Heart right ventricle (tissue), 16 donors: ENCODE results near the gene TDRD10. TPM values are rescaled to one million over a fixed set of nuclear protein-coding genes. Genes with fewer than 3 reads are reported as not detected.

Source experiments
- ATAC-seq, 8 donors: fragments of 200-7000 bp; cut with Tn5 transposase; one replicate each; pipeline ENCODE4 v1.9.1; 2020; ENCODE audit warnings: mild to moderate bottlenecking in 8 of 8, moderate library complexity in 8 of 8, moderate number of reproducible peaks in 1 of 8
- DNase-seq, 2 donors: peaks; one replicate each; pipeline ENCODE4 v3.0.0-alpha.2; 2020
- H3K27ac ChIP-seq, 10 donors: fragments of 200-600 bp; sonication (generic) in 2 of 10; one replicate each; pipeline versions ENCODE4 v1.5.0 to v1.8.0; 2020 to 2022; ENCODE audit warnings: mild to moderate bottlenecking in 3 of 10
- H3K27me3 ChIP-seq, 7 donors: fragments of 200-600 bp; one replicate each; pipeline ENCODE4 v1.8.0; 2021 to 2022; ENCODE audit warnings: mild to moderate bottlenecking in 2 of 7
- H3K36me3 ChIP-seq, 9 donors: fragments of 200-600 bp; sonication (generic) in 1 of 9; one replicate each; pipeline versions ENCODE4 v1.5.0 to v1.8.0; 2020 to 2022; ENCODE audit warnings: mild to moderate bottlenecking in 2 of 9
- H3K4me1 ChIP-seq, 9 donors: fragments of 200-600 bp; sonication (generic) in 1 of 9; one replicate each; pipeline versions ENCODE4 v1.5.0 to v1.8.0; 2020 to 2022; ENCODE audit warnings: mild to moderate bottlenecking in 4 of 9
- H3K4me3 ChIP-seq, 10 donors: fragments of 200-600 bp; sonication (generic) in 2 of 10; one replicate each; pipeline versions ENCODE4 v1.5.0 to v1.8.0; 2020 to 2022; ENCODE audit warnings: mild to moderate bottlenecking in 7 of 10, moderate library complexity in 2 of 10
- H3K9me3 ChIP-seq, 11 donors: fragments of 200-600 bp in 10 of 11; sonication (generic) in 2 of 11; one replicate each; pipeline versions ENCODE4 v1.5.0 to v1.8.0; 2013 to 2022; ENCODE audit warnings: mild to moderate bottlenecking in 2 of 11, control low read depth in 1 of 11, moderate library complexity in 1 of 11
- WGBS, 2 donors: extraction: QIAGEN DNeasy Blood & Tissue Kit; methylation state at CpG; one replicate each; pipeline ENCODE4 v1.1.7; 2013; ENCODE audit warnings: inconsistent platforms in 1 of 2; 5-methylcytosine and 5-hydroxymethylcytosine counted together
- intact Hi-C, 10 donors: fragments of 100-400 bp; cut with DNase I; formaldehyde crosslinking; loops; one replicate each; pipeline versions ENCODE4 v1.11.1 to v1.14.2; 2022
- long read RNA-seq, 3 donors: library from polyadenylated mRNA; unstranded; transcript quantifications; one replicate each; pipeline ENCODE4 v2.0.0, GENCODE V29; 2020 to 2021
- polyA plus RNA-seq, 2 donors: library from polyadenylated mRNA; stranded (reverse); fragments of 200-250 nt; gene quantifications; one replicate each; pipeline ENCODE4 v1.2.3, GENCODE V29; 2013
- total RNA-seq, 10 donors: library from RNA; stranded (reverse); fragmentation: NEBNext Ultra II Directional in 3 of 10; extraction: Animal tissue kit (Norgen Biotek cat#: 25700) in 3 of 10; gene quantifications; one replicate each; pipeline versions ENCODE4 v1.2.1 to v1.2.4, GENCODE V29; 2021 to 2023
- TF ChIP-seq, protein P1 (sequence below), 9 donors: fragments of 200-600 bp; sonication (generic) in 2 of 9; IDR thresholded peaks; one replicate each; pipeline versions ENCODE4 v1.5.0 to v1.8.0; 2021 to 2022; ENCODE audit warnings: antibody characterized with exemption in 9 of 9, mild to moderate bottlenecking in 5 of 9, moderate library complexity in 1 of 9
- donor health status: Arrhythmogenic right ventricular cardiomyopathy.
- donor health status: ischemic (EF 13 %, LVEDD 7.1; RV severe dilation, severe dysfunction).
- donor health status: healthy with polysubstance abuse.
- donor health status: DM: no; HTN: yes; CAD: no.
- donor health status: DM: no; HTN: no; CAD: no.
- donor health status: ischemic (EF 25% LVEDD 6.9; RV normal size, moderate dysfunction).
- donor health status: ischemic (EF 25% LVEDD 5.7; RV mildly dilated, moderate dysfunction).
- donor health status: healthy.
- donor health status: DM: yes; HTN: yes; CAD: no.
- donor health status: Ischemic cardiomyopathy.
- donor health status: ischemic (EF 35%, LVEDD 5.7; RV mildly dilated, moderate dysfunction).
- donor health status: nonischemic (EF 11% LVEDD 7.7; RV severe dilation, severe dysfunction).
- donor health status: DM: yes; HTN: yes; CAD: no.
- donor health status: PGD.
- donor health status: ischemic (EF 29% LVEDD 5.4; RV normal size, mild dysfunction).
- donor health status: nonischemic (EF 23%, LVEDD 6.1; RV moderate dilation, normal function).

TDRD10 gene
- total RNA-seq (1 to 10 TPM; 1.1 to 3.8 (median 1.8) TPM), polyA plus RNA-seq (10 to 100 TPM in 1 of 2 donors, 1 to 10 TPM in 1; 5.5 to 13.3 TPM)
- long read RNA-seq, donor 1, partial matches to known transcripts, result 0 of 7 reads
- long read RNA-seq, donor 1, other reads (novel, unspliced or antisense), result 6 of 7 reads
- long read RNA-seq, donor 2, partial matches to known transcripts, result 0 of 4 reads
- long read RNA-seq, donor 2, other reads (novel, unspliced or antisense), result 3 of 4 reads
- long read RNA-seq, donor 3, partial matches to known transcripts, result 0 of 6 reads
- long read RNA-seq, donor 3, other reads (novel, unspliced or antisense), result 3 of 6 reads

- TF ChIP-seq, protein P1, sequence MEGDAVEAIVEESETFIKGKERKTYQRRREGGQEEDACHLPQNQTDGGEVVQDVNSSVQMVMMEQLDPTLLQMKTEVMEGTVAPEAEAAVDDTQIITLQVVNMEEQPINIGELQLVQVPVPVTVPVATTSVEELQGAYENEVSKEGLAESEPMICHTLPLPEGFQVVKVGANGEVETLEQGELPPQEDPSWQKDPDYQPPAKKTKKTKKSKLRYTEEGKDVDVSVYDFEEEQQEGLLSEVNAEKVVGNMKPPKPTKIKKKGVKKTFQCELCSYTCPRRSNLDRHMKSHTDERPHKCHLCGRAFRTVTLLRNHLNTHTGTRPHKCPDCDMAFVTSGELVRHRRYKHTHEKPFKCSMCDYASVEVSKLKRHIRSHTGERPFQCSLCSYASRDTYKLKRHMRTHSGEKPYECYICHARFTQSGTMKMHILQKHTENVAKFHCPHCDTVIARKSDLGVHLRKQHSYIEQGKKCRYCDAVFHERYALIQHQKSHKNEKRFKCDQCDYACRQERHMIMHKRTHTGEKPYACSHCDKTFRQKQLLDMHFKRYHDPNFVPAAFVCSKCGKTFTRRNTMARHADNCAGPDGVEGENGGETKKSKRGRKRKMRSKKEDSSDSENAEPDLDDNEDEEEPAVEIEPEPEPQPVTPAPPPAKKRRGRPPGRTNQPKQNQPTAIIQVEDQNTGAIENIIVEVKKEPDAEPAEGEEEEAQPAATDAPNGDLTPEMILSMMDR (IDR thresholded peaks at IDR 0.05), result no peak
- Histone ChIP-seq H3K36me3 (peaks cover 0 to 22% (median 0%) of the 10 kb centered on the region in 9 donors), H3K4me1 (peaks cover 2 to 34% (median 14%) of the 10 kb centered on the region in 9 donors), H3K4me3 (peak within 1 kb of the TSS; percentile 48 to 79 (median 67)), H3K27me3 (peaks cover 0 to 64% (median 27%) of the 10 kb centered on the region in 7 donors), H3K9me3 (peaks cover 0 to 13% (median 0%) of the 10 kb centered on the region in 11 donors), H3K27ac (peak within 1 kb of the TSS; percentile 76 to 95 (median 89))
- WGBS, 2 donors, result 2% methylated on average over 86 to 90 of the region's 90 CpGs
- DNase-seq (peak; percentile 57 to 63), ATAC-seq (peak; percentile 72 to 90 (median 80))
- intact Hi-C loops, result no loop called here
Measured at GRCh38 chr1:154502066-154502743, at the start of gene TDRD10, which contains the start of gene SHE. TSS of gene TDRD10 (plus strand) at chr1:154502219. CDS start at chr1:154506904, 4,685 bp downstream. TSS of gene SHE (minus strand) at chr1:154502412. CDS start at chr1:154502026, 386 bp downstream.

GRCh38 chr1:154453161-154453560 lies 48.9 kb upstream of the TDRD10 start:
- Histone ChIP-seq H3K27me3 (no peaks in the 10 kb centered on the region), H3K36me3 (peaks cover 0 to 75% (median 5%) of the 10 kb centered on the region in 9 donors), H3K9me3 (no peaks in the 10 kb centered on the region), H3K27ac (peak overlapping the region in 4 of 10 donors; percentile 10 to 77 (median 21)), H3K4me1 (peaks cover 3 to 49% (median 11%) of the 10 kb centered on the region in 9 donors), H3K4me3 (no peak overlapping the region)
- 75 to 85% methylated on average over 5 of the region's 5 CpGs for WGBS, 2 donors
- no peak for DNase-seq
- TF ChIP-seq, protein P1 (IDR thresholded peaks at IDR 0.05), result no peak
- peak in 2 of 8 donors; percentile 14 to 50 for ATAC-seq
- intact Hi-C loops, result loop anchor here in 2 of 10 donors (10.0 kb wide), 2 partner anchors 98 to 432 kb away; no protein-coding TSS in a partner anchor

- Histone ChIP-seq H3K4me3 (no peak overlapping the region), H3K36me3 (peaks cover 0 to 75% (median 5%) of the 10 kb centered on the region in 9 donors), H3K4me1 (peaks cover 3 to 49% (median 11%) of the 10 kb centered on the region in 9 donors), H3K27ac (peak overlapping the region in 5 of 10 donors; percentile 10 to 77 (median 15)), H3K9me3 (no peaks in the 10 kb centered on the region), H3K27me3 (no peaks in the 10 kb centered on the region)
- ATAC-seq (peak; percentile 53 to 84 (median 76)), DNase-seq (no peak)
- TF ChIP-seq, protein P1 (IDR thresholded peaks at IDR 0.05), result no peak
- 56 to 64% methylated on average over 5 of the region's 5 CpGs for WGBS, 2 donors
- intact Hi-C loops, result loop anchor here in 2 of 10 donors (10.0 kb wide), 2 partner anchors 99 to 431 kb away; no protein-coding TSS in a partner anchor
Measured at GRCh38 chr1:154453574-154454352, 48.3 kb upstream of the TDRD10 start.
